HG03469 (cell line): ENCODE results near the gene COL5A1.

Experiments used
- ATAC-seq: cut with Tn5 transposase; IDR thresholded peaks from one replicate; pipeline ENCODE4 v1.9.1; 2021; ENCODE audit warnings: mild to moderate bottlenecking, moderate library complexity, moderate number of reproducible peaks; ENCODE audit not compliant: unreplicated experiment

The COL5A1 gene

DNA sequence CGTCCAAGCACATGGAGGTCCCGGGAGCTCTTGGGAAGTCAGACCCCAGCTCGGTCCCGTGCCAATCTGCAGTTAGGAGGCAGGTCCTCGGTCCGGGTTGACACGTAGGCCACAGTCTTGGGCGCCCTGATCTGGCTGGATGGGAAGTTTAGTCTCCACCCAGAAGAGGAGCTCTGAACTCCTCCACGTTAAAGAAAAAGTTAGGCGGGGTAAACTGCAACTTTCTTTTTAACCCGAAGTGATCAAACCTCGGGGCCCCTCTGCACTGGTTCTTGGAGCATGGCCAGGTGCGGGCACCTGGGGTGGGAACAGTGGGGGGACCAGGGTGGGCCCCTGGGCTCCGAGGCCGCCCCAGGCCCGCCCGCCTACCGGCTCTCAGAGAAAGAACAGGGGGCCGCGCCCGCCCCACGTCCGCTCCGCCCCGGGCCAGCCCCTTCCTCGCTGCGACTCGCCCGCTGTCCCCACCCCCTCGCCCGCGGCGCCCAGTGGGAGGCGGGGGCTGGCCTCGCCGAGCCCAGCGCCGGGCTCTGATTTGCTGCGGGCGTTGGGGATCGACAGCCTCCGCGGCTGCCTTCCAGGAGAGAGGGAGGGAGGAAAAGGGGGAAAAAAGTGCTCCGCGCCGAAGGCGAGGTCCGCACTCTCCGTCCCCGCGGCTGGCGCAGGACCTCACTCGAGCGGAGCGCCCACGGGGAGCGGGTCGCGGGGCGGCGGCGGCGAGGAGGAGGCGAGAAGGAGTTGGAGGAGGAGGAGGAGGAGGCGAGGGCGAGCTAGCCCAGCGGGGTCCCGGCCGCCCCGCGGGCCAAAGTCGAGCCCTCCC is at the start of gene COL5A1:
Gene COL5A1, plus strand, starts transcription at position 631 of the 817 bp plus-strand sequence. CDS start 385 bp downstream, outside the sequence.
- ATAC-seq = no peak

DNA sequence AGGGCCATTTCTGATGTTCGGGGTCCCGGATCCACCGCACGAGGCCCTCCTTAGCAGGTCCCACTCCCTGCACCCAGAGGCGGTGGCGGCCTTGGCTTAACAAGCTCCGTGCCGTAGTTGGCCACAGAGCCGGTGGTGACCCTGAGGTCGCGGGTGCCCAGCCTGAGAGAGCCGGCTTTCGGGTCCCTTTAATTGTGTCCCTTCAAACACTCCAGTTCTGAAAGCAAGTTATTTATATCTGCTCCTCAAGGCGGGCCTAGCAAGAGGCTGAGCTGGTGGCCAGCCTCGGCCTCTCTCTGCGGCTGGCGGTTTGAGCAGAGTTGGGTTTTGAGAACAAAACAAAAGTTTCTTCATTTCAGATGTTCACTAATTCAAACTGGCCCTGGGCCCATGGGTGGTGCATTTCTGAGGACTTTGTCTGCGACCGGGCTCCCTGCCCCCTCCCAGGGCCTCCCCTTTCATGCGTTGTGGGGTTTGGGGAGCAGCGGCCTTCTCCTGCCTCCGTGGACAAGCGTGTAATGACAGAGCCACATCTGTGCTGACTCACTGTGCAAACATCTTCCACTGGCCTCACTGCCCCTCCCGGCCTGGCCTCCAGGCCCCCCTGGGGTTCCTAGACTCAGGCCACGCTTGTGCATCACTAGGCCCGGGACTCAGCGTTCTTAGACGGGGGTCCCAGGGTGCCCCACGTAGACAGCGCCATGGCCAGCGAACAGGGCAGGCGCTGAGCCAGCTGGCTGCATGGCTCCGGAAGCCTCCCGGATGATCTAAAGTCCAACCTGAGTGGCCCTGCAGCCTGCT is 49.4 kb upstream of the COL5A1 start:
- ATAC-seq = no peak

- no peak for ATAC-seq
Measured at GRCh38 chr9:134592819-134593200, 48.8 kb upstream of the COL5A1 start.

DNA sequence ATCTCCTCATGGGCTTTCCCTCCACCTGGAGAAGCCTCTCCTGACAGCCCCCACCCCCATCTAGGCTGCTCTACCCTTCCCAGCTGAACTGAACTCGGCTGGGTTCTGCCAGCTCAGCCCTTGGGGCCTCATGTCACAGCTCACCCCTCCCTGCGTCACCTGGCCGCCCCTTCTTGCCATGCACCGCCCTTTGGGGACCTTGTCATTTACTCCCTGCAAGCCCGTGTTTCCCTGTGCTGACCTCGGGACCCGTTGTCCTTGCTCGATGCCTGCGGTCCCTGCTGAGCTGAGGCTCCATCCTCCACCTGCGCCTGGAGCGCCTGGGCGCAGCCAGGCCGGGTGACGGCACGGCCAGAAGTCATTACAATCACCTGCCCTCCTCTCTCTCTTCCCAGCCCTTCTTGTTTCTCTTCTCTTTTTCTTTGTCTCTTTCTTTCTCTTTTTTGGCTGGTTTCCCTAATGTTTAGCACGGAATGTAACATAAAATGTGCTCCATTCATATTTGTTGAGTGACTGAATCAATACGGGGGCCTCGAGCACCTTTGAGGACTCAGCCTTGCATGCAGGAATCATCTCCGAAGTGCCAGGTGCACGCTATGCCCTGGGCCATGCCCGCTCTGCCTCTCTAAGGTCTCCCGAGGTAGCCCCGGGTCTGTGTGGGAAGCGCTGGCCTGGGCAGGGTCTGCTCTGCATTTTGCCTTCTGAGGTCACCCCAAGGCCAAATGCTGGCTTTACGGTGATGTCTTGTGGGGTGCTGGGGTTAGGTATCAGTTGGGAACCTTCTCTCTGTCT is 48.1 kb upstream of the COL5A1 start:
- ATAC-seq = no peak

- no peak for ATAC-seq
Measured at GRCh38 chr9:134594078-134594941, 47.3 kb upstream of the COL5A1 start.

DNA sequence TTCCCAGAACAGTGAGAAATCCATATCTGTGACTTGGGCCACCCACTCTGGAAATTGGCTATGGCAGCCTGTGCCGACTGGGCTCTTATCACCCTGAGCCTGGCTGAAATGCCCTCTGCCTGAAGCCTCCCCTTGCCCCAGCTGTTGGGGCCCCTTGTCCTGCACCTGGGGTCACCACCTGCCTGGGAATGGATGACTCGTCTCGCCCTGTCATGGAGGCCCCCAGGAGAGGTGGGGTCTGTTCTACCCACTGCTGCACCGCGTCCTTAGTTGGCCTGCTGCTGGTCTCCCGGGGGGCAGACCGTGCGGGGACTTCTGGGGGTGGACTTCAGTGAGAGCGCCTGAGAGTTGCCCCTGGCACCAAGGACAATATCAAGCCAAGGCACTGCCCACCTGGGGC is 46.6 kb upstream of the COL5A1 start:
- ATAC-seq = no peak

- no peak for ATAC-seq
Measured at GRCh38 chr9:134597041-134597913, 44.3 kb upstream of the COL5A1 start.

- ATAC-seq = no peak
Measured at GRCh38 chr9:134597957-134598883, 43.4 kb upstream of the COL5A1 start.

DNA sequence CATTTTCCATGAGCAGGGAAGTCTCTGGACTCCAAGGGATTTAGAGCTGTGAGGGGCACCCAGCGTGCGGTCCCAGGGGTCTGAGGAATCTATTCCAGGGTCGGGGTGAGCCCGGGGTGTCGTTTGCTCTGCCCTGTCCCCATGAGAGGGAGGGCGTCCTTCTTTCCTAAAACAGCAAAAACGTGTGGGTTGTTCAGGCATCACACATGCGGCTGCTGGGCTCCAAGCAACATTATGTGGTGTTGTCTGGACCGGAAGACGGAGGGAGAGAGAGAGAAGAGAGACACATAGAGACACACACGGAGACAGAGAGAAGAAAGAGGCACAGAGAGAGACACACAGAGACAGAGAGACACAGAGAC is 42.7 kb upstream of the COL5A1 start:
- no peak for ATAC-seq

GRCh38 chr9:134600371-134600770 is 41.2 kb upstream of the COL5A1 start:
- no peak for ATAC-seq

DNA sequence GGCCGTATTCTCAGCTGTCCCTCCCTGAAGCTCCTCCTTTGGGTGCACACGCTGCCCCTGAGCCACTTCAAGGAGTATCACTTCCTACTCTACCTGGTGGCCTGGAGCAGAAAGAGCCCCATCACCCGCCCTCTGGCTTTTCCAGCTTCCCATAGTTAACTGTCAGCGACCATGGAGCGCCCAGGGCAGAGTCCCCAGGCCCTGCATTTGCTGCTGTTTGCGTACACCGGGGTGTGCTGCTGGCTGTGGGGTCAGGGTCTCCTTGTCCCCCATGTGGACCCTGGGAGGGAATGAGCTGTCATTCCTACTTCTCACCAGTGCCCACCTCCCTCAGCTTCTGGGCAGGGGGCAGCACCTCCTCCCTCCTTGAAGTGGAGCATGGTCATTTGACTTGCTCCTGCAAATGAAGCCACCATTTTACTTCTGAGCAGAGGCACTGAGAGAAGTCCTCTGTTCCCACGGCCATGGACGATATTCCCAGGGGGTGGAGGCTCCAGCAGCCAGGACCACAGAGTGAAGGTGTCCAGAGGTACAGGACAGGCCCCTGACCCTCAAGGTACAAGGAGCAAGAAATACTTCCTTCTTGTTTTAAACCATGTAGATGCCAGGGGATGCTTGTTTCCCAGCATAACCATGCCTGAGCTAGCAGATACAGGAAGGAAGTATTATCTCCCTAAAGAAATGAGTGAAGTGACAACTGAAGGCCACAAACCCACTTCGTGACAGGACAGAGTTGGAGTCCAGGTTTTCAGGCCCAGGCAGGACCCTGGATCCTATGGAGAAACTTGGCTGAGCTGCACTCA is 40.6 kb upstream of the COL5A1 start:
- no peak for ATAC-seq

GRCh38 chr9:134601764-134602163 is 39.8 kb upstream of the COL5A1 start:
- ATAC-seq = no peak

DNA sequence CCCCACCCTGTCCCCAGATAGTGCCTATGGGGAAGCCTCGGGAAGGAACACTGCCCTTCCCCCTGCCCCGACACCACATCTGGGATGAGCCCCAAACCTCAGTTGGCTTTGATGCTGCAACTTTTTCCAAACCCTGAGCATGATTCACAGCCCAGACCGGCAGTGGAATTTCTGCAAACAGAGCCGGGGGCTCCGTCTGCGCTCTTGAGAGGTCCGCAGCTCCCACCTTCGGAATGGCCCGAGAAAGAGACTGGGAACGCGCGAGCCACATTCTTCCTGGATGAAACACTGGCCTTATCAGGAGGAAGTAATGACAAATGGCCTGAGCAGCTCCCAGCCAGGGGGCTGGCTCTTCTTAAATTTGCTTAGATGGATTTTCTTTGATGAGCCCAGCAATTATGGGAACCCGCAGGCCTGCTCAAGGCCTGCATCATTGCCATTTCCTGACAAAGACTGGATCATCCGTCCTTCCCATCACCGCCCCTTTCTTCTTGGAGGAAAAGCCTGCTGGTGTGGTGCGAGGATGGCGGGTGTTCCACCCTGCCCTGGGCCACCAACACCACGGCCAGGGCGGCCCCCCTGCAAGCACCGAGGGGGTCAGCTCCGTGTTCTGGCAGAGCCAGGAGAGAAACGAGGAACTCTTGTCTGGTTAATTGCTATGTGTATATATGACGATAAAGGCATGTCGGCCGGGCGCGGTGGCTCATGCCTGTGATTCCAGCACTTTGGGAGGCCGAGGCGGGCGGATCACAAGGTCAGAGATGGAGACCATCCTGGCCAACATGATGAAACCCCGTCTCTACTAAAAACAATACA is 38.8 kb upstream of the COL5A1 start:
- no peak for ATAC-seq

GRCh38 chr9:134604834-134605233 is 36.8 kb upstream of the COL5A1 start:
- ATAC-seq = no peak

- no peak for ATAC-seq
Measured at GRCh38 chr9:134605351-134605965, 36.1 kb upstream of the COL5A1 start.

DNA sequence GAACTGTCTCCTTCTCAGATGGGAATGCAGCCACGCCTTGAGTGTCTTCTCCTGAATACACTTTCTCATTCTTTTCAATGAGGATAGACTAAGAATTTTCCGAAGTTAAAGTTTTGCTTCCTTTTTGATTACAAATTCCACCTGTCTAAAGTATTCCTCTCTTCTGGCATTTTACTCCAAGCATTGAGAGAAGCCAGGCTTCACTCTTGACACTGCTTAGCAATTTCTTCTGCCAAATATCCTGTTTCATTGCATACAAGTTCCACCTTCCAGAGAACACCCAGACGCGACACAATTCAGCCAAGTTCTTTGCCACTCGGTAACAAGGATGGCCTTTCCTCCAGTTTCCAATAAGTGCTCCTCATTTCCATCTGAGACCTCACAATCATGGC is 35.6 kb upstream of the COL5A1 start:
- ATAC-seq = no peak
